Astrocyte (in vitro differentiated cells and primary cell): ENCODE data around the gene ARPP21.

ENCODE experiments used
- CTCF ChIP-seq: IDR thresholded peaks from 2 replicates; pipeline ENCODE4 v1.5.1; 2011; ENCODE audit warnings: low read depth, mild to moderate bottlenecking, inconsistent platforms, low read length, moderate library complexity; ENCODE audit not compliant: insufficient read depth
- EZH2 ChIP-seq: IDR thresholded peaks from 2 replicates; pipeline ENCODE4 v1.6.1; 2012; ENCODE audit warnings: mild to moderate bottlenecking, low read length, inconsistent platforms; ENCODE audit not compliant: insufficient read depth

GRCh38 chr3:35654476-35654875 lies 15.2 kb downstream of the ARPP21 start:
- no peak for TF ChIP-seq CTCF
- TF ChIP-seq EZH2 = no peak
